ENCODE data around the gene SZT2. TPM values are rescaled to one million over a fixed set of nuclear protein-coding genes. Genes with fewer than 3 reads are reported as not detected.

The SZT2 gene
- total and polyA plus RNA-seq, 10 donors: 9.4 to 115 (median 72.4) TPM

DNA sequence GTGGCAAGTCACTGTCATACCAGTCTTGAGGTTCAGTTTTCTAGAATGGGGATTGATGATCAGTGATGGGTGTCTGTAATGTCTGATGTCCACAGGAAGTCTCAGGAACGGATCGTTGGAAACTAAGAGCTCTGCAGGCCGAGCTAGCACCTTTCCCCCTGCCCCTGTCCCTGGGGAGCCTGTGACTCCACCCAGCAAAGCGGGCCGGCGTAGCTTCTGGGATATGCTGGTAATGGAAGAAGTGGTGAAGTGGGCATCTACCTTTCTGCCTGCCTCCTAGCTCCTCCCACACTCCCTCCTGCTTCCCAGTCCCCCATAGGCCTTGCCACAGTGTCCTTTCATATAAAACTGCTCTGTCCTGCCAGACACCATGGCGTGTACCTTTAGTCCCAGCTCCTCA, 50.7 kb downstream of the SZT2 start:
- no peak overlapping the region for H3K27ac ChIP-seq
- H3K27me3 ChIP-seq (replicated peaks in 1 of 7): no peaks in the 10 kb centered on the region
- H3K9me3 ChIP-seq: no peaks in the 10 kb centered on the region
- intact Hi-C loops (cut with DNase I; ENCODE audit: low total_unique reads): no loop called here
- 87 to 94% (median 91%) methylated on average over 7 of the region's 7 CpGs for WGBS, 5 donors
- peaks cover 0 to 100% (median 71%) of the 10 kb centered on the region in 6 donors for H3K36me3 ChIP-seq
- peak; percentile 54 for DNase-seq
- no peak overlapping the region for H3K4me3 ChIP-seq
- peaks cover 0 to 17% (median 0%) of the 10 kb centered on the region in 6 donors for H3K4me1 ChIP-seq
- TF ChIP-seq POLR2A (IDR thresholded peaks at IDR 0.05): no peak
- TF ChIP-seq POLR2AphosphoS5 (IDR thresholded peaks at IDR 0.05): no peak
- TF ChIP-seq, protein P1, sequence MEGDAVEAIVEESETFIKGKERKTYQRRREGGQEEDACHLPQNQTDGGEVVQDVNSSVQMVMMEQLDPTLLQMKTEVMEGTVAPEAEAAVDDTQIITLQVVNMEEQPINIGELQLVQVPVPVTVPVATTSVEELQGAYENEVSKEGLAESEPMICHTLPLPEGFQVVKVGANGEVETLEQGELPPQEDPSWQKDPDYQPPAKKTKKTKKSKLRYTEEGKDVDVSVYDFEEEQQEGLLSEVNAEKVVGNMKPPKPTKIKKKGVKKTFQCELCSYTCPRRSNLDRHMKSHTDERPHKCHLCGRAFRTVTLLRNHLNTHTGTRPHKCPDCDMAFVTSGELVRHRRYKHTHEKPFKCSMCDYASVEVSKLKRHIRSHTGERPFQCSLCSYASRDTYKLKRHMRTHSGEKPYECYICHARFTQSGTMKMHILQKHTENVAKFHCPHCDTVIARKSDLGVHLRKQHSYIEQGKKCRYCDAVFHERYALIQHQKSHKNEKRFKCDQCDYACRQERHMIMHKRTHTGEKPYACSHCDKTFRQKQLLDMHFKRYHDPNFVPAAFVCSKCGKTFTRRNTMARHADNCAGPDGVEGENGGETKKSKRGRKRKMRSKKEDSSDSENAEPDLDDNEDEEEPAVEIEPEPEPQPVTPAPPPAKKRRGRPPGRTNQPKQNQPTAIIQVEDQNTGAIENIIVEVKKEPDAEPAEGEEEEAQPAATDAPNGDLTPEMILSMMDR (IDR thresholded peaks at IDR 0.05 in 8 of 11, conservative IDR thresholded peaks at IDR 0.05 in 3 of 11): no peak

DNA sequence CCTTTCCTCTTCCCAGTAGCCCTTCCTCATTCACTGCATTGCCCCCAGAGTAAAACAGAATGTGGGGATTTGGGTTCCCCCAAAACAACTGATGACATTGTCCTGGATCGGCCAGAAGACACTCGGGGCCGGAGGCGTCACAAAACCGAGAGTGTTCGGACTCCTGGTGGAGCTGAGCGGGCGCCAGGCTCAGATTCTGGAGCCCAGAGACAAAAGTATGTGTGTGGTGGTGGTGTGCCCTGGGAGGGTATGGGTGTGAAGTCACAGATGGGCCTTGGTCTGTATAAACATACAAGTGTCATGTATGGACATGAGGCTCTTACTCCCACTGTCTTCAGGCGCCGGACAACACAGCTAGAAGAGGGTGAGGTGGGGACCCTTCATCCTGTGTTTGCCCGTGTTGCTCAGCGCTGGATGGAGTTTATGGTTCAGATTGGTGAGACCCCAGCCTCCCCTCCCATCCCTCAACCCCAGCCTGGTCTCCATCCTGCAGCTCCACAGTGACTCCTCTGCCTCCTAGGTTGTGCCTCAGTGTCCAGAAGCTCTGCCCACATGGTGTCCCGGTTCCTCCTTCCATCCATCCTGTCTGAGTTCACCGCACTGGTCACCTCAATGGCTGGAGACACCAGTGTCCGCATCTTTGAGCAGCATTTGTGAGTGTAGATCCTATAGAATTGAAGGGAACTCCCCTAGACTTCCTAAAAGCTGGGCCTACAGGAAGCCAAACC, 51.6 kb downstream of the SZT2 start:
- H3K27me3 ChIP-seq (replicated peaks in 1 of 7): no peaks in the 10 kb centered on the region
- no peak overlapping the region for H3K27ac ChIP-seq
- 91 to 98% (median 96%) methylated on average over 15 of the region's 15 CpGs for WGBS, 5 donors
- peak; percentile 37 for DNase-seq
- peaks cover 4 to 100% (median 81%) of the 10 kb centered on the region in 6 donors for H3K36me3 ChIP-seq
- H3K4me3 ChIP-seq: no peak overlapping the region
- H3K9me3 ChIP-seq: no peaks in the 10 kb centered on the region
- intact Hi-C loops (cut with DNase I; ENCODE audit: low total_unique reads): no loop called here
- peaks cover 0 to 8% (median 0%) of the 10 kb centered on the region in 6 donors for H3K4me1 ChIP-seq
- TF ChIP-seq POLR2A (IDR thresholded peaks at IDR 0.05): no peak
- peak in 1 of 3 donors; percentile 21 for TF ChIP-seq POLR2AphosphoS5 (IDR thresholded peaks at IDR 0.05)

DNA sequence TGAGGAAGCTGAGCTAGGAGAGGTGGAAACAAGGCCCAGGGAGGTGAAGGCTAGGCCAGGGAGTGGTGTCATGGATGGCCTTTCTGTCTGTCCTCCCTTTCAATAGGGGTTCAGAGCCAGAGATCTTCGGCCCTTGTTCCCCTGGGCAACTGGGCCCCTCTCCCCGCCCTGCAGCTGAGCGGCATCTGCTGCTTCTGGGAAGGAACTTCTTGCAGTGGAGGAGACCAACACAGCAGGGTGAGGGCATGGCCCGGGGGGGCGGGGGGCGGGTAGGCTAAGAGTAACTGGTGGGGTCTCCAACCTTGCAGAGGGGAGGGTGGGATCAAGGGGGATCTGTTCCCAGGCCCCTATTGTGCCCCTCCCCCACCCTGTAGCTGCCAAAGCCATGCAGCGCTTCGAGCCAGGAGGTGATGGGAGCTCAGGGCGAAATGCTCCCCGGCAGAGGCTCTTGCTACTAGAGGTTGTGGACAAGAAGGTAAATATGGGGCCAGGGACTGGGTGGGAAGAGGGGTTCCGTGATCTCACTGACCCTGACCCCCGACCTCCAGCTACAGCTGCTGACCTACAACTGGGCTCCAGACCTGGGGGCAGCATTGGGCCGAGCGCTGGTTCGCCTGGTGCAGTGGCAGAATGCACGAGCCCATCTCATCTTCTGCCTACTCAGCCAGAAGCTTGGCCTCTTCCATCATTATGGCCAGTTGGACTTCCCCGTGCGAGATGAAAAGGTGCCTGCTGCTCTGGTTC, 52.4 kb downstream of the SZT2 start:
- peak; percentile 37 for DNase-seq
- 92 to 95% (median 94%) methylated on average over 16 to 18 of the region's 18 CpGs for WGBS, 5 donors
- no peak overlapping the region for H3K27ac ChIP-seq
- no peaks in the 10 kb centered on the region for H3K9me3 ChIP-seq
- peaks cover 5 to 100% (median 89%) of the 10 kb centered on the region in 6 donors for H3K36me3 ChIP-seq
- peaks cover 0 to under 1% (median 0%) of the 10 kb centered on the region in 6 donors for H3K4me1 ChIP-seq
- H3K27me3 ChIP-seq (replicated peaks in 1 of 7): no peaks in the 10 kb centered on the region
- TF ChIP-seq, protein P1 (IDR thresholded peaks at IDR 0.05 in 8 of 11, conservative IDR thresholded peaks at IDR 0.05 in 3 of 11): no peak
- TF ChIP-seq POLR2A (IDR thresholded peaks at IDR 0.05) (no peak), POLR2AphosphoS5 (IDR thresholded peaks at IDR 0.05) (no peak)
- intact Hi-C loops (cut with DNase I; ENCODE audit: low total_unique reads): no loop called here
- no peak overlapping the region for H3K4me3 ChIP-seq

DNA sequence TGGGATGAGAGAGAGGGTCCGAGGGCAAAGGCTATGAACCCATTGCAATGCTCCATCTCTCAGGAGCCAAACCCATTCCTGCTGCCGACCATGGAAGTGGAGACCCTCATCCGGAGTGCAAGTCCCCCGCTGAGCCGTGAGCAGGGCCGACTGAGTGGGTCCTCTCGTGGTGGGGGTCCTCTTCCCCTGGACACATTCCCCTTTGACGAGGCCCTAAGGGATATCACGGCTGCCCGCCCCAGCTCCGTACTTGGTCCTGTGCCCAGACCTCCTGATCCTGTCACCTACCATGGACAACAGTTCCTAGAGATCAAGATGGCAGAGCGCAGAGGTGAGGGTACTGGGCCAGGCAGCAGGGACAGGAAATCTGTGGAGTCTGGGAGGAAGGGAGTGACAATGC, 53.1 kb downstream of the SZT2 start:
- intact Hi-C loops (cut with DNase I; ENCODE audit: low total_unique reads): no loop called here
- TF ChIP-seq, protein P1 (IDR thresholded peaks at IDR 0.05 in 8 of 11, conservative IDR thresholded peaks at IDR 0.05 in 3 of 11): no peak
- Histone ChIP-seq H3K4me1 (no peaks in the 10 kb centered on the region), H3K36me3 (peaks cover 5 to 100% (median 93%) of the 10 kb centered on the region in 6 donors), H3K4me3 (no peak overlapping the region), H3K9me3 (no peaks in the 10 kb centered on the region), H3K27ac (no peak overlapping the region), H3K27me3 (replicated peaks in 1 of 7) (no peaks in the 10 kb centered on the region)
- peak; percentile 51 for DNase-seq
- whole genome bisulfite sequencing, 5 donors: 93 to 95% (median 94%) methylated on average over 8 to 12 of the region's 12 CpGs

Data from spleen (tissue), 11 donors.